ENCODE data around the gene GNAS.

GNAS gene

GRCh38 chr20:58889798-58890517 is 37.4 kb downstream of the GNAS start:
- ChIA-PET CTCF (interaction anchor here (1.3 kb wide), 1 partner anchor 19 kb away, joined by 4 read pairs; no protein-coding TSS in a partner anchor), POLR2A (interaction anchor here (0.6 to 1.6 kb wide), 7 partner anchors 18 to 375 kb away, joined by 3 to 9 read pairs (median 4); partner anchors contain the start of genes APCDD1L and ATP5F1E)
- peak overlapping the region; percentile 71 for H3K4me3 ChIP-seq (ENCODE audit: low read depth, low read length)
- no peak for DNase-seq (ENCODE audit: low read depth, low spot score)
- TF ChIP-seq, protein P1, sequence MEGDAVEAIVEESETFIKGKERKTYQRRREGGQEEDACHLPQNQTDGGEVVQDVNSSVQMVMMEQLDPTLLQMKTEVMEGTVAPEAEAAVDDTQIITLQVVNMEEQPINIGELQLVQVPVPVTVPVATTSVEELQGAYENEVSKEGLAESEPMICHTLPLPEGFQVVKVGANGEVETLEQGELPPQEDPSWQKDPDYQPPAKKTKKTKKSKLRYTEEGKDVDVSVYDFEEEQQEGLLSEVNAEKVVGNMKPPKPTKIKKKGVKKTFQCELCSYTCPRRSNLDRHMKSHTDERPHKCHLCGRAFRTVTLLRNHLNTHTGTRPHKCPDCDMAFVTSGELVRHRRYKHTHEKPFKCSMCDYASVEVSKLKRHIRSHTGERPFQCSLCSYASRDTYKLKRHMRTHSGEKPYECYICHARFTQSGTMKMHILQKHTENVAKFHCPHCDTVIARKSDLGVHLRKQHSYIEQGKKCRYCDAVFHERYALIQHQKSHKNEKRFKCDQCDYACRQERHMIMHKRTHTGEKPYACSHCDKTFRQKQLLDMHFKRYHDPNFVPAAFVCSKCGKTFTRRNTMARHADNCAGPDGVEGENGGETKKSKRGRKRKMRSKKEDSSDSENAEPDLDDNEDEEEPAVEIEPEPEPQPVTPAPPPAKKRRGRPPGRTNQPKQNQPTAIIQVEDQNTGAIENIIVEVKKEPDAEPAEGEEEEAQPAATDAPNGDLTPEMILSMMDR (IDR thresholded peaks at IDR 0.05; ENCODE audit: insufficient read depth, low read length, missing control alignments), result no peak

- no peak for DNase-seq (ENCODE audit: low read depth, low spot score)
- CTCF ChIA-PET, result no interaction called here
- POLR2A ChIA-PET, result interaction anchor here (0.6 to 1.6 kb wide), 7 partner anchors 7 to 142 kb away, joined by 3 to 13 read pairs (median 3); partner anchors contain the start of gene ATP5F1E
- peak overlapping the region; percentile 71 for H3K4me3 ChIP-seq (ENCODE audit: low read depth, low read length)
- TF ChIP-seq, protein P1 (IDR thresholded peaks at IDR 0.05; ENCODE audit: insufficient read depth, low read length, missing control alignments), result no peak
Observed at GRCh38 chr20:58890518-58891085, 38.1 kb downstream of the GNAS start.

DNA sequence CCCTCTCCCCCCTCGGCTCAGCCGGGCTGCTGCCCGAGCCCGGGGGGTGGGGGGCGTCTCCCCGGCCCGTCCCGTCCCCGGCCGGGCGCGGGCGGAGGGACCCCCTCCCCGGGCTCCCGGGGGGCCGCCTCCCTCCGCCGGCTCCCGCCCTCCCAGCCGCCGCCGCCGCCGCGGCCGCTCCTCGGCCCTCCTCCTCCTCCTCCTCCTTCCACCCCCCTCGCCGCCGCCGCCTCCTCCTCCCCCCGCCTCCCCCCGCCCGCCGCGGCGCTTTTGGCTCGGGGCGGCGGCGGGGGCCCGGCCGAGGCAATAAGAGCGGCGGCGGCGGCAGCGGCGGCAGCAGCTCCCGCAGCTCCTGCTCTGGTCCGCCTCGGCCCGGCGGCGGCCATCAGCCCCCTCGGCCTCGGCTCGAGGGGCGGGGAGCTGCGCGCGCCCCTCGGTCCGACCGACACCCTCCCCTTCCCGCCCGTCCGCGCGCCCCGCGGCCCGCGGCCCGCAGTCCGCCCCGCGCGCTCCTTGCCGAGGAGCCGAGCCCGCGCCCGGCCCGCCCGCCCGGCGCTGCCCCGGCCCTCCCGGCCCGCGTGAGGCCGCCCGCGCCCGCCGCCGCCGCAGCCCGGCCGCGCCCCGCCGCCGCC is 38.7 kb downstream of the GNAS start:
- TF ChIP-seq, protein P1 (IDR thresholded peaks at IDR 0.05; ENCODE audit: insufficient read depth, low read length, missing control alignments), result no peak
- ChIA-PET POLR2A (interaction anchor here (0.6 to 1.6 kb wide), 7 partner anchors 8 to 141 kb away, joined by 3 to 13 read pairs (median 3); partner anchors contain the start of gene ATP5F1E), CTCF (no interaction called here)
- DNase-seq (ENCODE audit: low read depth, low spot score), result no peak
- H3K4me3 ChIP-seq (ENCODE audit: low read depth, low read length), result peak overlapping the region; percentile 71

DNA sequence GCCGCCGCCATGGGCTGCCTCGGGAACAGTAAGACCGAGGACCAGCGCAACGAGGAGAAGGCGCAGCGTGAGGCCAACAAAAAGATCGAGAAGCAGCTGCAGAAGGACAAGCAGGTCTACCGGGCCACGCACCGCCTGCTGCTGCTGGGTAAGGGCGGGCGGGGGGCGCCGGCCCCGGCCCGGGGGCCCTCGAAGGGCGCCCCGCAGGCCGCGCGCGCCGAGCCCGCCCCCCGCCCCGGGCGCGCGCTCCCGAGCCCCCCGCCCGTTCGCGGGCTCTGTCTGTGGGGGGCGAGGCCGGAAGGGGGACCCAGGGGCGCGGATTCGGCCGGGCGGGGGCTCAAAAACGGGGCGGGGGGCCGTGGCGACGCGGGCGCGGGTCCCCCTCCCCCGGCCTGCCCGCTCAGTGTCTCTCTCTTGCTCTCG is 39.2 kb downstream of the GNAS start:
- TF ChIP-seq, protein P1 (IDR thresholded peaks at IDR 0.05; ENCODE audit: insufficient read depth, low read length, missing control alignments), result no peak
- ChIA-PET POLR2A (interaction anchor here (0.6 to 1.6 kb wide), 5 partner anchors 8 to 140 kb away, joined by 3 to 13 read pairs (median 4); partner anchors contain the start of gene ATP5F1E), CTCF (no interaction called here)
- peak overlapping the region; percentile 71 for H3K4me3 ChIP-seq (ENCODE audit: low read depth, low read length)
- no peak for DNase-seq (ENCODE audit: low read depth, low spot score)

- H3K4me3 ChIP-seq (ENCODE audit: low read depth, low read length), result peak overlapping the region; percentile 71
- ChIA-PET POLR2A (interaction anchor here (1.6 kb wide), 1 partner anchor 16 kb away, joined by 11 read pairs; no protein-coding TSS in a partner anchor), CTCF (no interaction called here)
- TF ChIP-seq, protein P1 (IDR thresholded peaks at IDR 0.05; ENCODE audit: insufficient read depth, low read length, missing control alignments), result no peak
- DNase-seq (ENCODE audit: low read depth, low spot score), result no peak
Observed at GRCh38 chr20:58892141-58892931, 39.8 kb downstream of the GNAS start.
